T-helper 2 cell (primary cell): ENCODE data around the gene ACSL3.
"Not testable (repeated sequence)": the region's sequence is repeated elsewhere in the genome, so short reads cannot be mapped to it uniquely, and the experiment has no call there.

ENCODE experiments used
- DNase-seq, 5 experiments: peaks; one replicate each; pipeline versions ENCODE4 v3.0.0 to v3.0.0-alpha.2; 2012 to 2022

Gene ACSL3

GRCh38 chr2:222854773-222855700 is 5.8 kb upstream of the ACSL3 start:
- no peak for DNase-seq

- DNase-seq = no peak
These were observed 837 bp upstream of the ACSL3 start for GRCh38 chr2:222859786-222860612.

GRCh38 chr2:222861411-222862105 is 722 bp downstream of the ACSL3 start:
- DNase-seq = peak; percentile 9 to 55 (median 22)

GRCh38 chr2:222862106-222862908 is 1.5 kb downstream of the ACSL3 start:
- DNase-seq = no peak

GRCh38 chr2:222862909-222863544 is 2.2 kb downstream of the ACSL3 start:
- no peak for DNase-seq

- no peak for DNase-seq
These were observed 3.5 kb downstream of the ACSL3 start for GRCh38 chr2:222864296-222864695.

GRCh38 chr2:222865301-222865700 is 4.5 kb downstream of the ACSL3 start:
- no peak for DNase-seq

GRCh38 chr2:222866358-222866960 is 5.6 kb downstream of the ACSL3 start:
- DNase-seq = no peak

GRCh38 chr2:222868560-222869251 is 7.9 kb downstream of the ACSL3 start:
- DNase-seq = not testable (repeated sequence)

GRCh38 chr2:222869252-222869560 is 8.4 kb downstream of the ACSL3 start:
- no peak for DNase-seq

GRCh38 chr2:222871291-222871690 is 10.5 kb downstream of the ACSL3 start:
- DNase-seq = no peak

- DNase-seq = no peak
These were observed 11.7 kb downstream of the ACSL3 start for GRCh38 chr2:222872551-222872950.

- no peak for DNase-seq
These were observed 14.6 kb downstream of the ACSL3 start for GRCh38 chr2:222875482-222875881.

- DNase-seq = no peak
These were observed 16.1 kb downstream of the ACSL3 start for GRCh38 chr2:222876947-222877346.

GRCh38 chr2:222877556-222878300 is 16.9 kb downstream of the ACSL3 start:
- DNase-seq = no peak

GRCh38 chr2:222878301-222878876 is 17.6 kb downstream of the ACSL3 start:
- DNase-seq = no peak

- no peak for DNase-seq
These were observed 18.2 kb downstream of the ACSL3 start for GRCh38 chr2:222878877-222879603.

GRCh38 chr2:222879604-222879933 is 18.7 kb downstream of the ACSL3 start:
- no peak for DNase-seq

GRCh38 chr2:222882484-222882928 is 21.7 kb downstream of the ACSL3 start:
- DNase-seq = no peak
